Epithelial cell of proximal tubule (primary cell): ENCODE measurements around the gene TSPYL1. TPM values are rescaled to one million over a fixed set of nuclear protein-coding genes. Genes with fewer than 3 reads are reported as not detected.

Source experiments
- DNase-seq: peaks from one replicate; pipeline ENCODE4 v3.0.0-alpha.2; 2011; ENCODE audit warnings: low read depth
- H3K4me3 ChIP-seq: 2 replicates; pipeline ENCODE4 v1.5.1; 2011; ENCODE audit warnings: low read depth, mild to moderate bottlenecking, low read length
- total RNA-seq: library from RNA; depleted of rRNA; stranded (reverse); fragments of >200 nt; gene quantifications from 2 replicates; pipeline ENCODE4 v1.2.3, GENCODE V29; 2015
- TF ChIP-seq, protein P1 (sequence below): conservative IDR thresholded peaks from 2 replicates; pipeline ENCODE4 v1.5.1; 2012; ENCODE audit warnings: low read depth, mild to moderate bottlenecking, low read length

TSPYL1 gene
- total RNA-seq, 1 donor from 2014 or later = 67.6 TPM

DNA sequence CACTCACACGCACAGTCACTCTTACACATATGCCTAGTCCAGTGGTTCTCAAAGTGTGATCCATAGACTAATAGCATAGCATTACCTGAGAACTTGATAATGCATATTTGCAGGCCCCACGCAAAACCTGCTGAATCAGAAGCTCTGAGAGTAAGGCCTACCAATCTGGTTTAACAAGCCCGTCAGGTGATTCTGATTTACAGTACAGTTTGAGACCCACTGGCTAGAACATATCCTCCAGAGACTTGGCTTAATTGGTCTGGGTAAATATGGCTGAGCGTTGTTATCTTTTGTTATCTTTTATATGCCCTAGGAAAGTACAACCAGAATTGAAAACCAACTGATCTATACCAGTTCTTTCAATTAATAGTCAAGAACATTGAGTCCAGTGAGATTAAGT lies 35.4 kb downstream of the TSPYL1 start:
- no peak overlapping the region for H3K4me3 ChIP-seq
- no peak for DNase-seq
- TF ChIP-seq, protein P1, sequence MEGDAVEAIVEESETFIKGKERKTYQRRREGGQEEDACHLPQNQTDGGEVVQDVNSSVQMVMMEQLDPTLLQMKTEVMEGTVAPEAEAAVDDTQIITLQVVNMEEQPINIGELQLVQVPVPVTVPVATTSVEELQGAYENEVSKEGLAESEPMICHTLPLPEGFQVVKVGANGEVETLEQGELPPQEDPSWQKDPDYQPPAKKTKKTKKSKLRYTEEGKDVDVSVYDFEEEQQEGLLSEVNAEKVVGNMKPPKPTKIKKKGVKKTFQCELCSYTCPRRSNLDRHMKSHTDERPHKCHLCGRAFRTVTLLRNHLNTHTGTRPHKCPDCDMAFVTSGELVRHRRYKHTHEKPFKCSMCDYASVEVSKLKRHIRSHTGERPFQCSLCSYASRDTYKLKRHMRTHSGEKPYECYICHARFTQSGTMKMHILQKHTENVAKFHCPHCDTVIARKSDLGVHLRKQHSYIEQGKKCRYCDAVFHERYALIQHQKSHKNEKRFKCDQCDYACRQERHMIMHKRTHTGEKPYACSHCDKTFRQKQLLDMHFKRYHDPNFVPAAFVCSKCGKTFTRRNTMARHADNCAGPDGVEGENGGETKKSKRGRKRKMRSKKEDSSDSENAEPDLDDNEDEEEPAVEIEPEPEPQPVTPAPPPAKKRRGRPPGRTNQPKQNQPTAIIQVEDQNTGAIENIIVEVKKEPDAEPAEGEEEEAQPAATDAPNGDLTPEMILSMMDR = no peak

DNA sequence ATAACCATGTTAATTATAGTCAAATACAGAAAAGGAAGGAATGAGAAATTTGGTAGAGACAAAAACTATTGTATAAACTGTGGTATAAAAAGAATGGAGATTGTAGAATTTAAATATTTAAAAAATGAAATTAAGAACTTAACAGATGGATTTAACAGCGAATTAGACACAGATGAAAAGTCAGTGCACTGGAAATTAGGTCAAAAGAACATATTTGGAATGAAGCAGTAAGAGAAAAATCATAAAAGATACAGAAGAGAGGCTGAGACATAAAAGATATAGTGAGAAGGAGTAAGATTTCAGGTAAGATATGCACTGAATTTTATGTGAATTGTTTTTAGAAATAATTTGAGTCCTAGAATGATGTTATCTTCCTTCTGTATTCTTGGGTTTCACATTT lies 39.9 kb downstream of the TSPYL1 start:
- no peak overlapping the region for H3K4me3 ChIP-seq
- TF ChIP-seq, protein P1 = no peak
- DNase-seq = no peak

DNA sequence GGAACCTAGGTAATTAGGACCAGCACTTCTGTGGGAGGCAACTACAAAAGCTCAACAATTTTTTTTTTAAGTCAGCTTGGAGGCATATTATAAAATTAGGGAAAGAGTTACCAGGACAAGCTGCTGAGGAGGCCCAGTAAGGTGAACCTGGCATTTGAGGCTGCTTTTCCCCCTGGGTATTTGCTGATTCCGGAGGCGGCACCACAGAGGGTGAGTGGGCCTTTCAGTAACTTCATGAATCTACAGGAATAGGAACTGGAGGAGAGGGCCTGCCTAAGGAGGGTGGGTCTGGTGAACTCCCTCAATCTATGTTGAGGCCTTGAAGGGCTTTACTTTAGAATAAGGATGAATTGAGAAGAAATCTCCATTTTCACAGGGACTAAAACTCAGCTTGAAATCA lies 40.5 kb downstream of the TSPYL1 start:
- H3K4me3 ChIP-seq = no peak overlapping the region
- no peak for DNase-seq
- TF ChIP-seq, protein P1 = no peak

DNA sequence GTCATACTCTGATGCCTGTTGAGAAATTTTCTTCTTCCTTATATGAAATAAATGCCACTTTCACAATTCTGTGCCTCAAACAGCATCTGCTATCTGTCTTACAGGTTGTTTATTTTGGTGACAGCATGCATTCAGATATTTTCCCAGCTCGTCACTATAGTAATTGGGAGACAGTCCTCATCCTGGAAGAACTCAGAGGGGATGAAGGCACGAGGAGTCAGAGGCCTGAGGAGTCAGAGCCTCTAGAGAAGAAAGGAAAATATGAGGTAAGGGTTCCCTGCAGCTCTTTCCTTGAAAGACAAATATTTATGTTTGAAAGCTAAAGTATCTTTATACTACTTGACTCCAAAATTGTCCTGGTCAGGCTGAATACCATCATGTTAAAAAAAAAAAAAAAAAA lies 41.6 kb downstream of the TSPYL1 start:
- TF ChIP-seq, protein P1 = no peak
- no peak for DNase-seq
- H3K4me3 ChIP-seq = no peak overlapping the region

DNA sequence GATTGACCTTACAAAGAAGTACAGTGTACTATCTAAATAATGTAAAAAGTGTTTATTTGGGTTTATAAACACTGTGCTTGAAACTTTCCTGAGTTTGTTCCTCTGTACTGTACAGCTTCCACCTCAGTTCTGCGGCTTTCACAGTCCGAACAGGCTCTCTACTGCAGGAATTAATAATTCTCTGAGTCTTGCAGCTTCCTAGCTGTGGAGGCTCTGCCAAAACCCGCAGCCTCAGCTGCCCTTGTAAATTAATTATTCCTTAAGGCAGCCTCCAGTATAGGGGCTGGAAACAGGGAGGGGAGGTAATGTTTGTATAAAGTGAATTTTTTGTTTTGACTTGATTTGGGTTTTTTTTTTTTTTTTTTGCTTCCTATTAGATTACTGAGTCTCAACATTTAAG lies 45.0 kb downstream of the TSPYL1 start:
- DNase-seq = no peak
- TF ChIP-seq, protein P1 = no peak

DNA sequence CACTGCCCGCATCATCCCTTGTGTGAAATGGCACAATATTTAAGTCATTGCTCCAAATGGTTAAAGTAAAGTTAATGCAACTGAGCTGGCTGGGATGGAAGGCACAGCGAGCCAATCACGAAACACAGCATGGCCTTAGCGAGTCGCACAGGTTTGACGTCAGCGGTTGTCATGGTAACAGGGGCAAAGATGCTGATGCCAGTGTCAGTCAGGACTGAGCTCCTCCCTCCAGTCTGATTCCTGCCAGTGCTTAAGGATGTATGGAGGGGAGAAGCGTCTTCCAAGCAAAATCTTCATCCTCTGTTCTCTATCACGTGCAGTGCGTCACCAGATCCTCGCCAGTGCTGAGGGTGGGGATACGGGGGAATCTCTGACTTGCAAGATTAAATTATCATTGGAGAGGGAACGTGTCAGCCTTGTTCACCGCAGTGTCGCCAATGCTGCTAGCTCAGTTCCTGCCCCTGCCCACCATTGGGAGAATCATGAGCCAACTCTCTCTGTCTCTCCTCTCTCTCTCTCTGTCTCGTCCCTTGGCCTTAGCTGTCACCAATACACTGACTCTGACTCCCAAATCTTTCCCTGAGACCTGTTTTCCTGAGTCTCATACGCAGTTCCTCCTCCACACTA lies 50.3 kb downstream of the TSPYL1 start:
- DNase-seq = no peak
- H3K4me3 ChIP-seq = no peak overlapping the region

More for the DNA sequence above, 45.0 kb downstream of the TSPYL1 start:
- no peak overlapping the region for H3K4me3 ChIP-seq

More for the DNA sequence above, 50.3 kb downstream of the TSPYL1 start:
- TF ChIP-seq, protein P1 = no peak

Other genes with a start within 250 kb of the TSPYL1 start
- 2.0 and 8.1 TPM in 2 replicates for gene FRK, start 219.0 kb downstream of the TSPYL1 start, total RNA-seq
- gene NT5DC1, start 179.1 kb downstream of the TSPYL1 start, total RNA-seq = 9.3 and 23.5 TPM in 2 replicates
- not detected in 2 replicates for gene COL10A1, start 153.8 kb downstream of the TSPYL1 start, total RNA-seq
- 8.5 and 10.5 TPM in 2 replicates for gene TSPYL4, start 25.9 kb downstream of the TSPYL1 start, total RNA-seq
- 25.0 and 36.1 TPM in 2 replicates for gene DSE, start 91.0 kb upstream of the TSPYL1 start, total RNA-seq
- gene CALHM6, start 181.4 kb upstream of the TSPYL1 start, total RNA-seq = 0.35 and 4.8 TPM in 2 replicates
- 0.07 and 0.12 TPM in 2 replicates for gene CALHM5, start 231.7 kb upstream of the TSPYL1 start, total RNA-seq